B cell (primary cell): ENCODE data around the gene GLMN. TPM values are rescaled to one million over a fixed set of nuclear protein-coding genes. Genes with fewer than 3 reads are reported as not detected.

Experiments
- ATAC-seq: fragments of 200-7000 bp; cut with Tn5 transposase; one replicate; pipeline ENCODE4 v1.10.0; 2021; ENCODE audit warnings: low read depth, mild to moderate bottlenecking, moderate number of reproducible peaks, moderate library complexity
- CTCF ChIA-PET: fragments of 350-600 bp; sonication (Branson Sonifier 250); formaldehyde crosslinking; loops from one replicate; lab custom pipeline; 2021; ENCODE audit warnings: antibody characterized with exemption, inconsistent platforms; lab: Charles Lee
- POLR2A ChIA-PET: fragments of 350-600 bp; sonication (Branson Sonifier 250); formaldehyde crosslinking; loops from one replicate; lab custom pipeline; 2021; ENCODE audit warnings: antibody characterized with exemption; lab: Charles Lee
- DNase-seq: peaks from one replicate; pipeline ENCODE4 v3.0.0; 2013
- H2AFZ ChIP-seq: 2 replicates; pipeline ENCODE4 v1.6.1; 2012; ENCODE audit warnings: mild to moderate bottlenecking, low read depth, low read length; ENCODE audit not compliant: insufficient read depth, poor library complexity, severe bottlenecking
- H3K27ac ChIP-seq, 2 donors: 1 replicate in 1 of 2; 2 replicates in 1 of 2; pipeline ENCODE4 v1.5.1; 2012 to 2013; ENCODE audit warnings: low read length in 2 of 2, mild to moderate bottlenecking in 2 of 2, moderate library complexity in 1 of 2
- H3K27me3 ChIP-seq, 4 experiments: fragments of 200-600 bp in 1 of 4; sonication (generic) in 1 of 4; replicated peaks in 1 of 4; 1 replicate in 2 of 4; 2 replicates in 2 of 4; pipeline versions ENCODE4 v1.6.1 to v1.7.0; 2013 to 2016; ENCODE audit warnings: low read length in 3 of 4, mild to moderate bottlenecking in 2 of 4, mixed read lengths in 1 of 4, moderate library complexity in 1 of 4; ENCODE audit not compliant: insufficient read depth in 4 of 4, control insufficient read depth in 3 of 4; ENCODE audit errors: control extremely low read depth in 1 of 4
- H3K36me3 ChIP-seq, 2 experiments: replicated peaks in 1 of 2; 1 replicate in 1 of 2; 2 replicates in 1 of 2; pipeline versions ENCODE4 v1.6.1 to v1.7.1; 2013; ENCODE audit warnings: low read length in 1 of 2; ENCODE audit not compliant: insufficient read depth in 2 of 2, control insufficient read depth in 1 of 2; ENCODE audit errors: control extremely low read depth in 1 of 2, extremely low read depth in 1 of 2
- H3K4me1 ChIP-seq, 2 donors: fragments of 200-600 bp in 1 of 2; sonication (generic) in 1 of 2; 1 replicate in 1 of 2; 2 replicates in 1 of 2; pipeline versions ENCODE4 v1.5.1 to v1.6.1; 2013 to 2017; ENCODE audit warnings: low read length in 2 of 2; ENCODE audit not compliant: control insufficient read depth in 2 of 2, insufficient read depth in 2 of 2
- H3K4me2 ChIP-seq: replicated peaks from 2 replicates; pipeline ENCODE3; 2012; ENCODE audit warnings: mild to moderate bottlenecking, low read depth, low read length; ENCODE audit not compliant: poor library complexity, severe bottlenecking
- H3K4me3 ChIP-seq, 5 experiments: fragments of 200-600 bp in 1 of 5; sonication (generic) in 1 of 5; 1 replicate in 3 of 5; 2 replicates in 2 of 5; pipeline versions ENCODE4 v1.5.1 to v1.7.0; 2011 to 2016; ENCODE audit warnings: low read length in 4 of 5, mild to moderate bottlenecking in 4 of 5, low read depth in 2 of 5, control low read depth in 1 of 5, moderate library complexity in 1 of 5; ENCODE audit not compliant: insufficient read depth in 1 of 5; ENCODE audit errors: control extremely low read depth in 1 of 5, extremely low read depth in 1 of 5
- H3K79me2 ChIP-seq: fragments of 200-600 bp; sonication (generic); one replicate; pipeline ENCODE4 v1.6.0; 2016; ENCODE audit warnings: low read length; ENCODE audit not compliant: control insufficient read depth, insufficient read depth
- H3K9ac ChIP-seq: fragments of 200-600 bp; sonication (generic); 2 replicates; pipeline ENCODE4 v1.6.1; 2017; ENCODE audit warnings: mild to moderate bottlenecking, low read length, moderate library complexity
- H3K9me3 ChIP-seq, 3 donors: one replicate each; pipeline versions ENCODE4 v1.6.1 to v1.7.1; 2013; ENCODE audit warnings: low read length in 2 of 3; ENCODE audit not compliant: control insufficient read depth in 2 of 3, insufficient read depth in 1 of 3; ENCODE audit errors: control extremely low read depth in 1 of 3
- H4K20me1 ChIP-seq: 2 replicates; pipeline ENCODE4 v1.6.0; 2012; ENCODE audit warnings: mild to moderate bottlenecking, low read length; ENCODE audit not compliant: insufficient read depth, control insufficient read depth, poor library complexity, severe bottlenecking
- H3K27ac Mint-ChIP-seq: one replicate; pipeline ENCODE4 v1.8.0; 2021; ENCODE audit warnings: mixed read lengths
- H3K27me3 Mint-ChIP-seq: one replicate; pipeline ENCODE4 v1.8.0; 2021; ENCODE audit warnings: mixed read lengths
- H3K4me1 Mint-ChIP-seq: one replicate; pipeline ENCODE4 v1.8.0; 2021; ENCODE audit warnings: mixed read lengths
- H3K4me3 Mint-ChIP-seq: one replicate; pipeline ENCODE4 v1.8.0; 2021; ENCODE audit warnings: mixed read lengths
- H3K9me3 Mint-ChIP-seq: one replicate; pipeline ENCODE4 v1.8.0; 2022; ENCODE audit warnings: mixed read lengths; ENCODE audit not compliant: insufficient read depth
- CTCF ChIP-seq: fragments of 200-600 bp; IDR thresholded peaks from one replicate; pipeline ENCODE4 v1.8.0; 2022; ENCODE audit warnings: antibody characterized with exemption, mild to moderate bottlenecking
- EZH2 ChIP-seq: IDR thresholded peaks from 2 replicates; pipeline ENCODE4 v1.6.1; 2012; ENCODE audit warnings: borderline replicate concordance, low read depth, mild to moderate bottlenecking, moderate library complexity, low read length; ENCODE audit not compliant: insufficient read depth, poor library complexity, severe bottlenecking
- WGBS: methylation state at CpG from one replicate; pipeline ENCODE4 v1.1.5; 2013; ENCODE audit warnings: missing lambda C conversion rate; ENCODE audit not compliant: insufficient coverage; 5-methylcytosine and 5-hydroxymethylcytosine counted together
- intact Hi-C: fragments of 100-400 bp; cut with micrococcal nuclease; formaldehyde crosslinking; loops from one replicate; pipeline ENCODE4 v1.10.0; 2022
- polyA plus RNA-seq: library from polyadenylated mRNA; depleted of rRNA; stranded (reverse); fragments of >200 nt; gene quantifications from 2 replicates; pipeline ENCODE4 v1.2.3, GENCODE V29; 2012
- total RNA-seq, 2 donors: library from RNA; stranded (reverse); fragments of 120-200 nt in 1 of 2; gene quantifications; 1 replicate in 1 of 2; 2 replicates in 1 of 2; pipeline versions ENCODE4 v1.2.3 to v1.2.4, GENCODE V29; 2013 to 2022

The GLMN gene
- total and polyA plus RNA-seq, 2 donors (not counting 1 experiment from before 2014, with no cell fraction given) = 2.8 to 13.6 TPM

GRCh38 chr1:92273039-92273438 is 25.7 kb downstream of the GLMN start:
- Mint-ChIP-seq H3K4me1 (peaks cover 5% of the 10 kb centered on the region), H3K27me3 (no peaks in the 10 kb centered on the region), H3K9me3 (no peaks in the 10 kb centered on the region), H3K27ac (no peak overlapping the region), H3K4me3 (no peak overlapping the region)
- Histone ChIP-seq H3K79me2 (no peaks in the 10 kb centered on the region), H3K9me3 (no peaks in the 10 kb centered on the region), H4K20me1 (no peaks in the 10 kb centered on the region), H3K27ac (no peak overlapping the region), H3K36me3 (peaks cover 3 to 35% of the 10 kb centered on the region in 2 experiments), H3K4me2 (no peak overlapping the region), H3K9ac (no peak overlapping the region), H2AFZ (no peak overlapping the region), H3K4me3 (no peak overlapping the region), H3K27me3 (no peaks in the 10 kb centered on the region), H3K4me1 (no peaks in the 10 kb centered on the region)
- CTCF ChIA-PET = no interaction called here
- DNase-seq = no peak
- POLR2A ChIA-PET = no interaction called here
- no CpG with 5 or more reads among the region's 1 CpG for WGBS
- no peak for ATAC-seq
- intact Hi-C loops = no loop called here
- TF ChIP-seq EZH2 = no peak
- no peak for TF ChIP-seq CTCF

GRCh38 chr1:92262516-92262915 is 36.3 kb downstream of the GLMN start:
- Histone ChIP-seq H3K36me3 (peaks cover 1 to 18% of the 10 kb centered on the region in 2 experiments), H4K20me1 (no peaks in the 10 kb centered on the region), H3K9me3 (no peaks in the 10 kb centered on the region), H3K9ac (no peak overlapping the region), H3K79me2 (no peaks in the 10 kb centered on the region), H3K27me3 (no peaks in the 10 kb centered on the region), H3K4me2 (no peak overlapping the region), H3K4me3 (no peak overlapping the region), H3K4me1 (no peaks in the 10 kb centered on the region), H3K27ac (no peak overlapping the region), H2AFZ (no peak overlapping the region)
- CTCF ChIA-PET = no interaction called here
- no peak for DNase-seq
- Mint-ChIP-seq H3K27me3 (no peaks in the 10 kb centered on the region), H3K4me3 (no peak overlapping the region), H3K4me1 (no peaks in the 10 kb centered on the region), H3K9me3 (no peaks in the 10 kb centered on the region), H3K27ac (no peak overlapping the region)
- POLR2A ChIA-PET = no interaction called here
- 92% methylated on average over 2 of the region's 3 CpGs for WGBS
- no peak for ATAC-seq
- no peak for TF ChIP-seq EZH2
- no peak for TF ChIP-seq CTCF
- intact Hi-C loops = no loop called here
